Stomach (tissue), 9 donors: ENCODE data around the gene AFAP1. TPM values are rescaled to one million over a fixed set of nuclear protein-coding genes. Genes with fewer than 3 reads are reported as not detected.

ENCODE experiments used
- DNase-seq, 2 donors: peaks; one replicate each; pipeline versions ENCODE4 v3.0.0 to v3.0.0-alpha.2; 2013 to 2019
- H3K27ac ChIP-seq, 5 donors: fragments of 200-600 bp in 4 of 5; sonication (generic) in 4 of 5; one replicate each; pipeline ENCODE4 v1.5.1; 2013 to 2019; ENCODE audit warnings: mild to moderate bottlenecking in 1 of 5, moderate library complexity in 1 of 5
- H3K27me3 ChIP-seq, 3 donors: fragments of 200-600 bp; sonication (generic); one replicate each; pipeline ENCODE4 v1.5.1; 2017 to 2019; ENCODE audit warnings: mixed run types in 1 of 3
- H3K36me3 ChIP-seq, 4 donors: fragments of 200-600 bp; sonication (generic); 1 replicate in 3 of 4; 2 replicates in 1 of 4; pipeline ENCODE4 v1.5.1; 2016 to 2019
- H3K4me1 ChIP-seq, 4 donors: fragments of 200-600 bp; sonication (generic); one replicate each; pipeline ENCODE4 v1.5.1; 2016 to 2019
- H3K4me3 ChIP-seq, 4 donors: fragments of 200-600 bp; sonication (generic) in 3 of 4; one replicate each; pipeline ENCODE4 v1.5.1; 2016 to 2019; ENCODE audit warnings: mild to moderate bottlenecking in 1 of 4
- H3K9me3 ChIP-seq, 4 donors: fragments of 200-600 bp; sonication (generic); one replicate each; pipeline ENCODE4 v1.5.1; 2016 to 2019
- EP300 ChIP-seq: sonication (generic); formaldehyde crosslinking; IDR thresholded peaks from one replicate; pipeline ENCODE4 v1.6.1; 2017; ENCODE audit warnings: antibody characterized with exemption
- POLR2A ChIP-seq, 4 donors: fragments of 450-650 bp; IDR thresholded peaks; one replicate each; pipeline ENCODE4 v1.6.1; 2016; ENCODE audit warnings: antibody characterized with exemption in 4 of 4, control low read depth in 2 of 4, mild to moderate bottlenecking in 1 of 4, moderate library complexity in 1 of 4
- POLR2AphosphoS5 ChIP-seq, 3 donors: sonication (generic); formaldehyde crosslinking; IDR thresholded peaks; one replicate each; pipeline ENCODE4 v1.6.1; 2016; ENCODE audit warnings: antibody characterized with exemption in 3 of 3
- WGBS, 5 donors: extraction: QIAGEN DNeasy Blood & Tissue Kit in 3 of 5; methylation state at CpG; one replicate each; pipeline versions ENCODE4 v1.1.5 to v1.1.7; 2013 to 2018; 5-methylcytosine and 5-hydroxymethylcytosine counted together
- intact Hi-C: fragments of 100-400 bp; cut with DNase I; formaldehyde crosslinking; loops from one replicate; pipeline ENCODE4 v1.15.1; 2023; ENCODE audit warnings: low total_unique reads
- polyA plus RNA-seq, 3 donors: library from polyadenylated mRNA; stranded (reverse); fragments of 200-250 nt; gene quantifications; one replicate each; pipeline ENCODE4 v1.2.3, GENCODE V29; 2013
- total RNA-seq, 5 donors: library from RNA; depleted of rRNA; stranded (reverse); fragments of >200 nt; gene quantifications; one replicate each; pipeline versions ENCODE4 v1.1.0 to v1.2.3, GENCODE V29; 2014 to 2016
- TF ChIP-seq, protein P1 (sequence below), 7 experiments: fragments of 450-650 bp in 4 of 7; fragments of 200-600 bp in 3 of 7; sonication (generic) in 3 of 7; IDR thresholded peaks; one replicate each; pipeline ENCODE4 v1.5.1; 2016 to 2019; ENCODE audit warnings: antibody characterized with exemption in 7 of 7, control low read depth in 2 of 7, mild to moderate bottlenecking in 1 of 7
- donor health status: healthy with polysubstance abuse.
- donor health status: Bipolar disorder and iron deficiency.
- donor health status: healthy.

Gene AFAP1
- total and polyA plus RNA-seq, 8 donors: 4.1 to 88.9 (median 12.8) TPM

DNA sequence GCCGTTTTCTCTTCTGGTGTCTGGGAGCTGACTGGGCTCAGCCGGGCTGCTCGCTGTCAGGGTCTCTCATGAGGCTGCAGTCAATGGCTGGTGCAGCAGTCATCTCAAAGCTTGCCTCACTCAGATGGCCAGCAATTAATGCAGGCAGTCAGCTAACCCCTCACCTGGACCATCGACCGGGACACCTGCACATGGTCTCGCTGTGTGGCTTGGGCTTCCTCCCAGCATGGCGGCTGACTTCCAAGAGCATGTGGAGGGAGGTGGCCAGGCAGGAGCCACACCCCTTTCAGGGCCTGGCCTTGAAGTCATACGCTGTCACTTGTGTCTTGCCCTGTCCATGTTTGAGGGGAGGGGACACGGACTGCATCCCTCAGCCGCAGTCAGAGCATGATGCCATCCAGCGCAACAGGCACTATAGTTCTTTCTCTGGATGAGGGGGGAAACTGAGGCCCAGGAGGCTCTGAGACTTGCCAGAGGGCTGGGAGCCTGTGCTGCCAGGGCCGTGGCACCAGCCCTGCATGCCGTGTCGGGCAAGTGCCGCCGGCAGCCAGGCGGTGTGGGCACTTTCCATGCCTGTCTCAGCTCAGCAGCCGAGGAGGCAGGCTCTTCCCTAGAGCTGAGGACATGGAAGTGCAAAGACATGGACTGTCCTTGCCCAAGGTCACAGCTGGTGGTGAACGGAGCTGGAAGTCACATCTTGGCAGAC lies 201.8 kb downstream of the AFAP1 start:
- no peak for DNase-seq
- H3K36me3 ChIP-seq: peaks cover 0 to 16% (median 0%) of the 10 kb centered on the region in 4 donors
- no peak overlapping the region for H3K27ac ChIP-seq
- no peak overlapping the region for H3K4me3 ChIP-seq
- peaks cover 0 to 12% (median 0%) of the 10 kb centered on the region in 4 donors for H3K9me3 ChIP-seq
- no peaks in the 10 kb centered on the region for H3K4me1 ChIP-seq
- intact Hi-C loops: no loop called here
- 87 to 94% (median 92%) methylated on average over 15 to 19 of the region's 19 CpGs for WGBS, 5 donors
- TF ChIP-seq POLR2AphosphoS5 (IDR thresholded peaks at IDR 0.05): no peak
- no peak for TF ChIP-seq POLR2A (IDR thresholded peaks at IDR 0.05)
- no peak for TF ChIP-seq EP300
- TF ChIP-seq, protein P1, sequence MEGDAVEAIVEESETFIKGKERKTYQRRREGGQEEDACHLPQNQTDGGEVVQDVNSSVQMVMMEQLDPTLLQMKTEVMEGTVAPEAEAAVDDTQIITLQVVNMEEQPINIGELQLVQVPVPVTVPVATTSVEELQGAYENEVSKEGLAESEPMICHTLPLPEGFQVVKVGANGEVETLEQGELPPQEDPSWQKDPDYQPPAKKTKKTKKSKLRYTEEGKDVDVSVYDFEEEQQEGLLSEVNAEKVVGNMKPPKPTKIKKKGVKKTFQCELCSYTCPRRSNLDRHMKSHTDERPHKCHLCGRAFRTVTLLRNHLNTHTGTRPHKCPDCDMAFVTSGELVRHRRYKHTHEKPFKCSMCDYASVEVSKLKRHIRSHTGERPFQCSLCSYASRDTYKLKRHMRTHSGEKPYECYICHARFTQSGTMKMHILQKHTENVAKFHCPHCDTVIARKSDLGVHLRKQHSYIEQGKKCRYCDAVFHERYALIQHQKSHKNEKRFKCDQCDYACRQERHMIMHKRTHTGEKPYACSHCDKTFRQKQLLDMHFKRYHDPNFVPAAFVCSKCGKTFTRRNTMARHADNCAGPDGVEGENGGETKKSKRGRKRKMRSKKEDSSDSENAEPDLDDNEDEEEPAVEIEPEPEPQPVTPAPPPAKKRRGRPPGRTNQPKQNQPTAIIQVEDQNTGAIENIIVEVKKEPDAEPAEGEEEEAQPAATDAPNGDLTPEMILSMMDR (IDR thresholded peaks at IDR 0.05): no peak
- H3K27me3 ChIP-seq: peaks cover 0 to 10% (median 4%) of the 10 kb centered on the region in 3 donors

DNA sequence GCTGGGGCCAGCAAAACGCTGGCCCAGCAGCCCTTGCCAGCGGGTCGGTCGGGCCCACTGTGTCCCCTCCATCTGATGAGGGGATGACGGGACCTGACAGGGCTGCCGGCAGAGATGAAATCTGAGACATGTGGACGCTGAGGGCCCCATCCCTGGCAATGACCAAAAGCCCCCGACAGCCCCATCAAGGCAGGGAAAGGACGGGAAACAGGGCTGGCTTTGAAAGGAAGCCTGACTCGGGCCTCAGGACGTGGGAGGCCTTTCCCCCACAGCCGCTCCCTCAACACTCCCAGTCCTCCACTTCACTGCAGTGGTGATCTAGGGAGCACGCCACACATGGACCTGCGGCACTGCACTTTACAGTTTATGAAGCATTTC lies 202.4 kb downstream of the AFAP1 start:
- no peak for TF ChIP-seq POLR2AphosphoS5 (IDR thresholded peaks at IDR 0.05)
- TF ChIP-seq, protein P1 (IDR thresholded peaks at IDR 0.05): no peak
- no peak for TF ChIP-seq EP300
- TF ChIP-seq POLR2A (IDR thresholded peaks at IDR 0.05): no peak
- H3K4me3 ChIP-seq: no peak overlapping the region
- no peak overlapping the region for H3K27ac ChIP-seq
- peaks cover 0 to 12% (median 0%) of the 10 kb centered on the region in 4 donors for H3K9me3 ChIP-seq
- peaks cover 0 to 16% (median 0%) of the 10 kb centered on the region in 4 donors for H3K36me3 ChIP-seq
- no peaks in the 10 kb centered on the region for H3K4me1 ChIP-seq
- H3K27me3 ChIP-seq: peaks cover 0 to 10% (median 4%) of the 10 kb centered on the region in 3 donors
- WGBS, 5 donors: 75 to 86% (median 80%) methylated on average over 13 to 14 of the region's 14 CpGs
- DNase-seq: no peak
- intact Hi-C loops: no loop called here

DNA sequence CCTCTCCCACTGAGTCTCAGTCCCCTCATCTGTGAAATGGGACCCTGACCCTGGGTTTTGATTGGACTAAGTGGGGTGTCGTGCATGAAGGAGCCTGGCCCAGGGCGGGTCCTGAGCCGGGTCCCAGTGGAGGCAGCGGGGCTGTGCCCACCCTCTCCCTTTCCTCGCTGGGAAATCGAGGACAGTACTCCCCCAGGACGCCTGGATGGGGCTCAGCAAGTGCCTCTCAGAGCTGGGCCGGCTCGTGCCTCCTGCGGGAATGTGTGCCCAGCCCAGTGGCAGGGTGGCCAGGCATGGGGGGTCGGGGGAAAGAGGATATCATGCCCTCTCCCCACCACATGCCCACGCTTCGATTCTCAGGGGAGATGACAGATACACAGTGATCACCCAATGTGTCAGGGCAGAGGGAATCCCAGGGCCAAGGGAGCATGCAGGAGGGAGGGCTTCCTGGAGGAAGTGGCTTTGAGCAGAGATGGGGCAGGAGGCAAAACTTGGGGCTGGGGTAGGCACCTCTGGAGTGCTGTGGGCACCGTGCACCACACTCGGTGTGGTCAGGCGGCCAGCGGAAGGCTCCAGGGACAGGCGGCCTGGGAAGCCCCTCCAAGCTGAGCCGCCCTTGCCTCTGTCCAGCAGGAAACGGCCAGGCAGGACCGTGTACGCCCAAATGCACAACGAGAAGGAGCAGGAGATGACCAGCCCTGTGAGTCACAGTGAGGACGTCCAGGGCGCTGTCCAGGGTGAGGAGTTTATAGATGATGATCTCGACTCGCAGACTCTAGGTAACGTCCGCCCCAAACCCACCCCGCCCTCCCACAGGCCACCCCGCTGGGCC lies 203.0 kb downstream of the AFAP1 start:
- H3K4me1 ChIP-seq: no peaks in the 10 kb centered on the region
- intact Hi-C loops: no loop called here
- no peak for TF ChIP-seq EP300
- TF ChIP-seq, protein P1 (IDR thresholded peaks at IDR 0.05): no peak
- no peak for TF ChIP-seq POLR2A (IDR thresholded peaks at IDR 0.05)
- WGBS, 5 donors: 77 to 83% (median 80%) methylated on average over 21 to 31 of the region's 31 CpGs
- no peak overlapping the region for H3K4me3 ChIP-seq
- H3K36me3 ChIP-seq: peaks cover 0 to 16% (median 0%) of the 10 kb centered on the region in 4 donors
- peaks cover 0 to 10% (median 4%) of the 10 kb centered on the region in 3 donors for H3K27me3 ChIP-seq
- H3K9me3 ChIP-seq: peaks cover 0 to 12% (median 0%) of the 10 kb centered on the region in 4 donors
- no peak overlapping the region for H3K27ac ChIP-seq
- DNase-seq: no peak

DNA sequence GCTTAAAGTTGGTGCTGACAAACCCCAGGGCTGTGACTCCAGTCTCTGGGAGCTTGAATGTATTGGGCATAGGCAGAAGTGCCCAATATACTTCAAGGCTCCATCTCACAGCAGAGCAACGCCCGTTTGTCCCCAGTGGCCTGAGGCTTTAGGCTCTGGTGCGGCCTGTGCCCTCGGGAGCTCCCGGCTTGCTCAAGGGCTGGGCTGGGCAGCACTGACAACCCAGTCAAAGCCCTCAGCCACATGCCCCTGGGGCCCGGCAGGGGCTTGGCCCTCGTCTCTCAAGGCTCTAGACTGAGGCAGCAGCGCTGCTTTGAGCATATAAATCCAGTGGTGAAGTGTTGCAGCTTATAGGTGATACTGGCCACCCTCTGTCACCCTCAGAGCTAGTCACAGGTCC lies 203.7 kb downstream of the AFAP1 start:
- no peak for DNase-seq
- intact Hi-C loops: no loop called here
- WGBS, 5 donors: 71 to 89% (median 78%) methylated on average over 8 of the region's 8 CpGs

More for the DNA sequence above, 203.7 kb downstream of the AFAP1 start:
- H3K9me3 ChIP-seq: peaks cover 0 to 12% (median 0%) of the 10 kb centered on the region in 4 donors
- no peak overlapping the region for H3K27ac ChIP-seq
- H3K27me3 ChIP-seq: peaks cover 0 to 10% (median 4%) of the 10 kb centered on the region in 3 donors
- H3K4me1 ChIP-seq: no peaks in the 10 kb centered on the region
- peaks cover 0 to 16% (median 0%) of the 10 kb centered on the region in 4 donors for H3K36me3 ChIP-seq
- H3K4me3 ChIP-seq: no peak overlapping the region
- TF ChIP-seq EP300 (no peak), POLR2AphosphoS5 (IDR thresholded peaks at IDR 0.05) (no peak), POLR2A (IDR thresholded peaks at IDR 0.05) (no peak)
- TF ChIP-seq, protein P1 (IDR thresholded peaks at IDR 0.05): no peak
